GM23338 (cell line): ENCODE results near the gene SOAT2. TPM values are rescaled to one million over a fixed set of nuclear protein-coding genes. Genes with fewer than 3 reads are reported as not detected.

ENCODE experiments used
- ATAC-seq: fragments of 200-7000 bp; cut with Tn5 transposase; 3 replicates; pipeline ENCODE4 v1.9.1; 2020
- DNase-seq: peaks from one replicate; pipeline ENCODE4 v3.0.0-alpha.2; 2015; ENCODE audit warnings: low spot score
- H2AFZ ChIP-seq: fragments of 200-600 bp; sonication (generic); 2 replicates; pipeline ENCODE4 v1.8.0; 2016; ENCODE audit warnings: antibody characterized with exemption, mild to moderate bottlenecking, moderate library complexity
- H3F3A ChIP-seq: fragments of 200-600 bp; sonication (generic); replicated peaks from 2 replicates; pipeline ENCODE4 v1.8.0; 2017; ENCODE audit warnings: antibody characterized with exemption, mixed run types, low read depth
- H3K27ac ChIP-seq: fragments of 200-600 bp; sonication (generic); 2 replicates; pipeline ENCODE4 v1.6.1; 2016; ENCODE audit warnings: low read depth
- H3K27me3 ChIP-seq: fragments of 200-600 bp; sonication (generic); 2 replicates; pipeline ENCODE4 v1.8.0; 2016; ENCODE audit warnings: mild to moderate bottlenecking, mixed run types, moderate library complexity; ENCODE audit not compliant: insufficient read depth
- H3K36me3 ChIP-seq: fragments of 200-600 bp; sonication (generic); 2 replicates; pipeline ENCODE4 v1.8.0; 2016; ENCODE audit warnings: mild to moderate bottlenecking; ENCODE audit not compliant: insufficient read depth
- H3K4me1 ChIP-seq: fragments of 200-600 bp; sonication (generic); 2 replicates; pipeline ENCODE4 v1.8.0; 2016; ENCODE audit warnings: mild to moderate bottlenecking, moderate library complexity; ENCODE audit not compliant: insufficient read depth
- H3K4me2 ChIP-seq: fragments of 200-600 bp; sonication (generic); 2 replicates; pipeline ENCODE4 v1.7.1; 2017; ENCODE audit warnings: mixed run types
- H3K4me3 ChIP-seq: fragments of 200-600 bp; sonication (generic); 2 replicates; pipeline ENCODE4 v1.6.1; 2016; ENCODE audit warnings: mixed run types
- H3K79me2 ChIP-seq: fragments of 200-600 bp; sonication (generic); replicated peaks from 2 replicates; pipeline ENCODE4 v1.8.0; 2017; ENCODE audit warnings: mild to moderate bottlenecking; ENCODE audit not compliant: insufficient read depth
- H3K9me2 ChIP-seq: fragments of 200-600 bp; sonication (generic); 2 replicates; pipeline ENCODE4 v1.8.0; 2017; ENCODE audit not compliant: insufficient read depth
- H4K20me1 ChIP-seq: fragments of 200-600 bp; sonication (generic); replicated peaks from 2 replicates; pipeline ENCODE4 v1.8.0; 2017; ENCODE audit warnings: mild to moderate bottlenecking; ENCODE audit not compliant: insufficient read depth
- H3K27ac Mint-ChIP-seq: 2 replicates; pipeline ENCODE4 v1.8.0; 2020; ENCODE audit warnings: inconsistent platforms, mild to moderate bottlenecking, moderate library complexity, mixed read lengths
- H3K27me3 Mint-ChIP-seq: 3 replicates; pipeline ENCODE4 v1.8.0; 2022; ENCODE audit warnings: low read depth, mild to moderate bottlenecking, moderate library complexity, mixed read lengths, inconsistent platforms; ENCODE audit not compliant: insufficient read depth, poor library complexity
- H3K36me3 Mint-ChIP-seq: 3 replicates; pipeline ENCODE4 v1.8.0; 2021; ENCODE audit warnings: low read depth, mild to moderate bottlenecking, inconsistent platforms, moderate library complexity, mixed read lengths
- H3K4me1 Mint-ChIP-seq: 3 replicates; pipeline ENCODE4 v1.8.0; 2020; ENCODE audit warnings: mild to moderate bottlenecking, inconsistent platforms, mixed read lengths
- H3K4me3 Mint-ChIP-seq: 3 replicates; pipeline ENCODE4 v1.8.0; 2021; ENCODE audit warnings: moderate library complexity, mild to moderate bottlenecking, inconsistent platforms, mixed read lengths
- H3K9me3 Mint-ChIP-seq: 3 replicates; pipeline ENCODE4 v1.8.0; 2020; ENCODE audit warnings: moderate library complexity, mild to moderate bottlenecking, inconsistent platforms, mixed read lengths
- CREB1 ChIP-seq: fragments of 250-450 bp; sonication (Bioruptor Pico); IDR thresholded peaks from 2 replicates; pipeline ENCODE4 v1.5.0; 2020; ENCODE audit warnings: low read depth, mild to moderate bottlenecking, moderate library complexity
- EZH2 ChIP-seq: fragments of 200-600 bp; sonication (generic); IDR thresholded peaks from one replicate; pipeline ENCODE4 v1.8.0; 2017; ENCODE audit warnings: antibody characterized with exemption, mild to moderate bottlenecking, low read depth; ENCODE audit not compliant: unreplicated experiment
- JUNB ChIP-seq: IDR thresholded peaks from one replicate; pipeline ENCODE4 v1.6.1; 2016; ENCODE audit warnings: antibody characterized with exemption; ENCODE audit not compliant: unreplicated experiment
- POLR2AphosphoS5 ChIP-seq: IDR thresholded peaks from 2 replicates; pipeline ENCODE4 v1.6.1; 2016; ENCODE audit warnings: antibody characterized with exemption, low read depth
- REST ChIP-seq: IDR thresholded peaks from one replicate; pipeline ENCODE4 v1.6.1; 2018; ENCODE audit warnings: antibody characterized with exemption; ENCODE audit not compliant: unreplicated experiment
- STAT1 ChIP-seq: IDR thresholded peaks from one replicate; pipeline ENCODE4 v1.6.1; 2016; ENCODE audit warnings: antibody characterized with exemption; ENCODE audit not compliant: unreplicated experiment
- ZNF331 ChIP-seq: fragments of 250-450 bp; sonication (Bioruptor Pico); IDR thresholded peaks from 2 replicates; pipeline ENCODE4 v1.5.0; 2020; ENCODE audit warnings: low read depth, mild to moderate bottlenecking, moderate library complexity
- polyA plus RNA-seq: library from polyadenylated mRNA; unstranded; fragments of >200 nt; fragmentation: Nextera tagmentation; extraction: Ambion mirVana; gene quantifications from 2 replicates; pipeline ENCODE4 v1.2.1, GENCODE V29; 2016
- total RNA-seq: library from RNA; depleted of rRNA; stranded (reverse); fragments of >200 nt; shearing (Covaris generic); gene quantifications from 2 replicates; pipeline ENCODE4 v1.2.3, GENCODE V29; 2014
- TF ChIP-seq, protein P1 (sequence below): IDR thresholded peaks from 2 replicates; pipeline ENCODE4 v1.6.1; 2016; ENCODE audit warnings: antibody characterized with exemption
- TF ChIP-seq, protein P2 (sequence below): fragments of 250-450 bp; sonication (Bioruptor Pico); IDR thresholded peaks from 2 replicates; pipeline ENCODE4 v1.5.0; 2020; ENCODE audit warnings: mild to moderate bottlenecking, moderate library complexity

SOAT2 gene
- total and polyA plus RNA-seq, 2 experiments from 2014 or later = not detected

DNA sequence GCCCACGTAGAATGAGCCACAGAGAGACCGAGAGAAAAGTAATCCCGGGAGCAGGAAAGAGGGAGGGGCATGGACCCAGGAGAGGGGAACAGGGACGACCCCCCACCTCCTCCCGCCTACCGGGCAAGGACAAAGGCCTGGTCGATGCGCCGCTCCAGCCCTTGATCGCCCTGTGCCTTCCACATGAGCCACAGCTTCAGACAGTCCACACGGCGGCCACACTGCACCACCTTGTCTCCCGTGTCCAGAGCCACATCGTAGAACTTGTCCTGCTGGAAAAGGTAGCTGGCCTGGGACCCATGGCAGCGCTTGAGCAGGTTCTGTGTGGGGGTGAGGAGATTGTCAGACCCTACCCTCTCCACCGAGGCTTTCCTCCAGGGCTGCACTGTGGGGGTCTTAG is 56.7 kb downstream of the SOAT2 start:
- Histone ChIP-seq H3K9me2 (no peaks in the 10 kb centered on the region), H3K79me2 (no peaks in the 10 kb centered on the region), H2AFZ (peak overlapping the region; percentile 44), H3K27me3 (peaks cover 35% of the 10 kb centered on the region), H3K4me3 (peak overlapping the region; percentile 29; the same call in 1 of the 2 replicates), H4K20me1 (no peaks in the 10 kb centered on the region), H3K4me2 (peak overlapping the region; percentile 74), H3K27ac (no peak overlapping the region), H3F3A (0 out of 2 replicates have a peak, but pooled peaks cover 5% of the 10 kb centered on the region), H3K4me1 (peaks cover 4% of the 10 kb centered on the region; the same call in 1 of the 2 replicates), H3K36me3 (no peaks in the 10 kb centered on the region)
- H3K36me3 Mint-ChIP-seq = no peaks in the 10 kb centered on the region
- DNase-seq (peak; percentile 44), ATAC-seq (peak; percentile 51)
- peak overlapping the region; percentile 43; the same call in 2 of the 3 replicates for H3K4me3 Mint-ChIP-seq
- no peak for TF ChIP-seq EZH2
- no peak for TF ChIP-seq JUNB
- TF ChIP-seq, protein P1, sequence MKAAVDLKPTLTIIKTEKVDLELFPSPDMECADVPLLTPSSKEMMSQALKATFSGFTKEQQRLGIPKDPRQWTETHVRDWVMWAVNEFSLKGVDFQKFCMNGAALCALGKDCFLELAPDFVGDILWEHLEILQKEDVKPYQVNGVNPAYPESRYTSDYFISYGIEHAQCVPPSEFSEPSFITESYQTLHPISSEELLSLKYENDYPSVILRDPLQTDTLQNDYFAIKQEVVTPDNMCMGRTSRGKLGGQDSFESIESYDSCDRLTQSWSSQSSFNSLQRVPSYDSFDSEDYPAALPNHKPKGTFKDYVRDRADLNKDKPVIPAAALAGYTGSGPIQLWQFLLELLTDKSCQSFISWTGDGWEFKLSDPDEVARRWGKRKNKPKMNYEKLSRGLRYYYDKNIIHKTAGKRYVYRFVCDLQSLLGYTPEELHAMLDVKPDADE = no peak
- peaks cover 25% of the 10 kb centered on the region for H3K27me3 Mint-ChIP-seq
- H3K4me1 Mint-ChIP-seq = peaks cover 11% of the 10 kb centered on the region
- H3K9me3 Mint-ChIP-seq = no peaks in the 10 kb centered on the region
- no peak overlapping the region for H3K27ac Mint-ChIP-seq

GRCh38 chr12:53160673-53161072 is 57.4 kb downstream of the SOAT2 start:
- TF ChIP-seq EZH2 (no peak), REST (no peak), STAT1 (no peak), ZNF331 (CRISPR knock-in tag) (no peak), CREB1 (CRISPR knock-in tag) (no peak), POLR2AphosphoS5 (no peak)
- TF ChIP-seq, protein P1 = no peak
- TF ChIP-seq, protein P2, sequence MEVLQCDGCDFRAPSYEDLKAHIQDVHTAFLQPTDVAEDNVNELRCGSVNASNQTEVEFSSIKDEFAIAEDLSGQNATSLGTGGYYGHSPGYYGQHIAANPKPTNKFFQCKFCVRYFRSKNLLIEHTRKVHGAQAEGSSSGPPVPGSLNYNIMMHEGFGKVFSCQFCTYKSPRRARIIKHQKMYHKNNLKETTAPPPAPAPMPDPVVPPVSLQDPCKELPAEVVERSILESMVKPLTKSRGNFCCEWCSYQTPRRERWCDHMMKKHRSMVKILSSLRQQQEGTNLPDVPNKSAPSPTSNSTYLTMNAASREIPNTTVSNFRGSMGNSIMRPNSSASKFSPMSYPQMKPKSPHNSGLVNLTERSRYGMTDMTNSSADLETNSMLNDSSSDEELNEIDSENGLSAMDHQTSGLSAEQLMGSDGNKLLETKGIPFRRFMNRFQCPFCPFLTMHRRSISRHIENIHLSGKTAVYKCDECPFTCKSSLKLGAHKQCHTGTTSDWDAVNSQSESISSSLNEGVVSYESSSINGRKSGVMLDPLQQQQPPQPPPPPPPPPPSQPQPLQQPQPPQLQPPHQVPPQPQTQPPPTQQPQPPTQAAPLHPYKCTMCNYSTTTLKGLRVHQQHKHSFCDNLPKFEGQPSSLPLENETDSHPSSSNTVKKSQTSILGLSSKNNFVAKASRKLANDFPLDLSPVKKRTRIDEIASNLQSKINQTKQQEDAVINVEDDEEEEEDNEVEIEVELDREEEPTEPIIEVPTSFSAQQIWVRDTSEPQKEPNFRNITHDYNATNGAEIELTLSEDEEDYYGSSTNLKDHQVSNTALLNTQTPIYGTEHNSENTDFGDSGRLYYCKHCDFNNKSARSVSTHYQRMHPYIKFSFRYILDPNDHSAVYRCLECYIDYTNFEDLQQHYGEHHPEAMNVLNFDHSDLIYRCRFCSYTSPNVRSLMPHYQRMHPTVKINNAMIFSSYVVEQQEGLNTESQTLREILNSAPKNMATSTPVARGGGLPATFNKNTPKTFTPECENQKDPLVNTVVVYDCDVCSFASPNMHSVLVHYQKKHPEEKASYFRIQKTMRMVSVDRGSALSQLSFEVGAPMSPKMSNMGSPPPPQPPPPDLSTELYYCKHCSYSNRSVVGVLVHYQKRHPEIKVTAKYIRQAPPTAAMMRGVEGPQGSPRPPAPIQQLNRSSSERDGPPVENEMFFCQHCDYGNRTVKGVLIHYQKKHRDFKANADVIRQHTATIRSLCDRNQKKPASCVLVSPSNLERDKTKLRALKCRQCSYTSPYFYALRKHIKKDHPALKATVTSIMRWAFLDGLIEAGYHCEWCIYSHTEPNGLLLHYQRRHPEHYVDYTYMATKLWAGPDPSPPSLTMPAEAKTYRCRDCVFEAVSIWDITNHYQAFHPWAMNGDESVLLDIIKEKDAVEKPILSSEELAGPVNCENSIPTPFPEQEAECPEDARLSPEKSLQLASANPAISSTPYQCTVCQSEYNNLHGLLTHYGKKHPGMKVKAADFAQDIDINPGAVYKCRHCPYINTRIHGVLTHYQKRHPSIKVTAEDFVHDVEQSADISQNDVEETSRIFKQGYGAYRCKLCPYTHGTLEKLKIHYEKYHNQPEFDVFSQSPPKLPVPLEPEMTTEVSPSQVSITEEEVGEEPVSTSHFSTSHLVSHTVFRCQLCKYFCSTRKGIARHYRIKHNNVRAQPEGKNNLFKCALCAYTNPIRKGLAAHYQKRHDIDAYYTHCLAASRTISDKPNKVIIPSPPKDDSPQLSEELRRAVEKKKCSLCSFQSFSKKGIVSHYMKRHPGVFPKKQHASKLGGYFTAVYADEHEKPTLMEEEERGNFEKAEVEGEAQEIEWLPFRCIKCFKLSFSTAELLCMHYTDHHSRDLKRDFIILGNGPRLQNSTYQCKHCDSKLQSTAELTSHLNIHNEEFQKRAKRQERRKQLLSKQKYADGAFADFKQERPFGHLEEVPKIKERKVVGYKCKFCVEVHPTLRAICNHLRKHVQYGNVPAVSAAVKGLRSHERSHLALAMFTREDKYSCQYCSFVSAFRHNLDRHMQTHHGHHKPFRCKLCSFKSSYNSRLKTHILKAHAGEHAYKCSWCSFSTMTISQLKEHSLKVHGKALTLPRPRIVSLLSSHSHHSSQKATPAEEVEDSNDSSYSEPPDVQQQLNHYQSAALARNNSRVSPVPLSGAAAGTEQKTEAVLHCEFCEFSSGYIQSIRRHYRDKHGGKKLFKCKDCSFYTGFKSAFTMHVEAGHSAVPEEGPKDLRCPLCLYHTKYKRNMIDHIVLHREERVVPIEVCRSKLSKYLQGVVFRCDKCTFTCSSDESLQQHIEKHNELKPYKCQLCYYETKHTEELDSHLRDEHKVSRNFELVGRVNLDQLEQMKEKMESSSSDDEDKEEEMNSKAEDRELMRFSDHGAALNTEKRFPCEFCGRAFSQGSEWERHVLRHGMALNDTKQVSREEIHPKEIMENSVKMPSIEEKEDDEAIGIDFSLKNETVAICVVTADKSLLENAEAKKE (CRISPR knock-in tag) = no peak

More at GRCh38 chr12:53160673-53161072, 57.4 kb downstream of the SOAT2 start:
- Histone ChIP-seq H3F3A (0 out of 2 replicates have a peak, but pooled peaks cover 5% of the 10 kb centered on the region), H3K27ac (no peak overlapping the region), H4K20me1 (no peaks in the 10 kb centered on the region), H3K9me2 (no peaks in the 10 kb centered on the region), H3K36me3 (no peaks in the 10 kb centered on the region), H3K4me2 (no peak overlapping the region), H2AFZ (no peak overlapping the region), H3K27me3 (peaks cover 35% of the 10 kb centered on the region), H3K79me2 (no peaks in the 10 kb centered on the region), H3K4me3 (no peak overlapping the region), H3K4me1 (peaks cover 4% of the 10 kb centered on the region; the same call in 1 of the 2 replicates)
- DNase-seq = peak; percentile 18
- H3K4me3 Mint-ChIP-seq = no peak overlapping the region
- H3K4me1 Mint-ChIP-seq = peaks cover 11% of the 10 kb centered on the region
- no peaks in the 10 kb centered on the region for H3K9me3 Mint-ChIP-seq
- peak; percentile 17 for ATAC-seq
- H3K27ac Mint-ChIP-seq = no peak overlapping the region
- H3K27me3 Mint-ChIP-seq = peaks cover 25% of the 10 kb centered on the region
- H3K36me3 Mint-ChIP-seq = no peaks in the 10 kb centered on the region
